Lower leg skin (tissue), 3 donors: Measurements from ENCODE around the gene SST.

Experiments used
- CTCF ChIP-seq, 3 donors: fragments of 450-650 bp; IDR thresholded peaks; one replicate each; pipeline ENCODE4 v1.5.1; 2016; ENCODE audit warnings: antibody characterized with exemption in 3 of 3, mild to moderate bottlenecking in 3 of 3, moderate library complexity in 2 of 3
- POLR2A ChIP-seq, 2 donors: fragments of 450-650 bp; IDR thresholded peaks; one replicate each; pipeline ENCODE4 v1.6.1; 2016 to 2017; ENCODE audit warnings: antibody characterized with exemption in 2 of 2, mild to moderate bottlenecking in 1 of 2, moderate library complexity in 1 of 2

- no peak for TF ChIP-seq CTCF (IDR thresholded peaks at IDR 0.05)
- TF ChIP-seq POLR2A (IDR thresholded peaks at IDR 0.05) = no peak
These were observed 42.0 kb downstream of the SST start for GRCh38 chr3:187628169-187628568.
